Upper lobe of left lung (tissue), 6 donors: ENCODE results near the gene PWWP2A. TPM values are rescaled to one million over a fixed set of nuclear protein-coding genes. Genes with fewer than 3 reads are reported as not detected.

Experiments
- ATAC-seq, 2 donors: fragments of 200-7000 bp; cut with Tn5 transposase; one replicate each; pipeline ENCODE4 v1.9.1; 2022; ENCODE audit warnings: mild to moderate bottlenecking in 2 of 2, moderate library complexity in 2 of 2; ENCODE audit not compliant: low FRiP score in 2 of 2
- DNase-seq, 2 donors: peaks; one replicate each; pipeline ENCODE4 v3.0.0-alpha.2; 2019 to 2020
- H3K27ac ChIP-seq, 4 donors: fragments of 200-600 bp; sonication (generic); one replicate each; pipeline ENCODE4 v1.5.1; 2016 to 2019
- H3K27me3 ChIP-seq, 4 donors: fragments of 200-600 bp; sonication (generic); one replicate each; pipeline ENCODE4 v1.5.1; 2017 to 2019
- H3K36me3 ChIP-seq, 4 donors: fragments of 200-600 bp; sonication (generic); one replicate each; pipeline ENCODE4 v1.5.1; 2016 to 2019
- H3K4me1 ChIP-seq, 4 donors: fragments of 200-600 bp; sonication (generic); one replicate each; pipeline ENCODE4 v1.5.1; 2018 to 2019
- H3K4me3 ChIP-seq, 4 donors: fragments of 200-600 bp; sonication (generic); one replicate each; pipeline ENCODE4 v1.5.1; 2017 to 2019; ENCODE audit warnings: mild to moderate bottlenecking in 2 of 4, moderate library complexity in 1 of 4
- H3K9me3 ChIP-seq, 4 donors: fragments of 200-600 bp; sonication (generic); one replicate each; pipeline ENCODE4 v1.5.1; 2018 to 2019
- EP300 ChIP-seq, 4 donors: sonication (generic); formaldehyde crosslinking; IDR thresholded peaks; one replicate each; pipeline ENCODE4 v1.5.1; 2017; ENCODE audit warnings: antibody characterized with exemption in 4 of 4, control low read depth in 2 of 4
- POLR2A ChIP-seq, 4 donors: fragments of 450-650 bp; IDR thresholded peaks; one replicate each; pipeline ENCODE4 v1.5.1; 2016 to 2017; ENCODE audit warnings: antibody characterized with exemption in 4 of 4, mild to moderate bottlenecking in 2 of 4
- POLR2AphosphoS5 ChIP-seq, 2 donors: sonication (generic); formaldehyde crosslinking; IDR thresholded peaks; one replicate each; pipeline ENCODE4 v1.5.1; 2017; ENCODE audit warnings: antibody characterized with exemption in 2 of 2
- WGBS, 2 donors: methylation state at CpG; one replicate each; pipeline ENCODE4 v1.1.5; 2017 to 2018; 5-methylcytosine and 5-hydroxymethylcytosine counted together
- total RNA-seq, 6 donors: library from RNA; depleted of rRNA in 4 of 6; stranded (reverse); fragments of >200 nt in 4 of 6; gene quantifications; one replicate each; pipeline versions ENCODE4 v1.1.0 to v1.2.1, GENCODE V29; 2016 to 2021
- TF ChIP-seq, protein P1 (sequence below), 6 experiments: fragments of 450-650 bp in 4 of 6; fragments of 200-600 bp in 2 of 6; sonication (generic) in 2 of 6; IDR thresholded peaks; one replicate each; pipeline ENCODE4 v1.5.1; 2016 to 2019; ENCODE audit warnings: antibody characterized with exemption in 6 of 6
- donor health status: DM: no; HTN: no; CAD: no; lungs with moderate emphysema.
- donor health status: DM: no; HTN: yes; CAD: no; lungs with severe emphysema.

Gene PWWP2A
- total RNA-seq, 6 donors from 2014 or later = 19.6 to 46.1 (median 33.8) TPM

DNA sequence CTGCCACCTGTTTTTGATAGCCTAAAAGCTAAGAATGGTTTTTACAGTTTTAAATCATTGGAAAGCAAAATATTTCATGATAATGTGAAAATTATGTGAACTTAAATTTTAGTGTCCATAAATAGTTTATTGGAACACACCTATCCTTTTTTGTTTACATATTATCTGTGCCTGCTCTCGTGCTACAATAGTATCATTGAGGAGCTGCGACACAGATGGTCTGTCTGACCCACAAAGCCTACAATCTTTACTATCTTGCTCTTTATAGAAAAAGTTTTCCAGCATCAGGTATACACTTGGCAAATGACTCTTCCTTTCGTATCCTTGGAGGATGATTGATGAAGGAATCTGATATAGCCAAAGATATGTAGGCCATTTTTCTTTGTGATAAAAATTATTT, 70.2 kb downstream of the PWWP2A start:
- Histone ChIP-seq H3K9me3 (no peaks in the 10 kb centered on the region), H3K27me3 (no peaks in the 10 kb centered on the region), H3K4me3 (no peak overlapping the region), H3K36me3 (peaks cover 24 to 67% (median 35%) of the 10 kb centered on the region in 4 donors), H3K27ac (no peak overlapping the region), H3K4me1 (peaks cover 0 to 10% (median 0%) of the 10 kb centered on the region in 4 donors)
- DNase-seq = no peak
- WGBS, 2 donors = 75 to 99% methylated on average over 3 of the region's 3 CpGs
- TF ChIP-seq POLR2AphosphoS5 (IDR thresholded peaks at IDR 0.05) = no peak
- TF ChIP-seq, protein P1, sequence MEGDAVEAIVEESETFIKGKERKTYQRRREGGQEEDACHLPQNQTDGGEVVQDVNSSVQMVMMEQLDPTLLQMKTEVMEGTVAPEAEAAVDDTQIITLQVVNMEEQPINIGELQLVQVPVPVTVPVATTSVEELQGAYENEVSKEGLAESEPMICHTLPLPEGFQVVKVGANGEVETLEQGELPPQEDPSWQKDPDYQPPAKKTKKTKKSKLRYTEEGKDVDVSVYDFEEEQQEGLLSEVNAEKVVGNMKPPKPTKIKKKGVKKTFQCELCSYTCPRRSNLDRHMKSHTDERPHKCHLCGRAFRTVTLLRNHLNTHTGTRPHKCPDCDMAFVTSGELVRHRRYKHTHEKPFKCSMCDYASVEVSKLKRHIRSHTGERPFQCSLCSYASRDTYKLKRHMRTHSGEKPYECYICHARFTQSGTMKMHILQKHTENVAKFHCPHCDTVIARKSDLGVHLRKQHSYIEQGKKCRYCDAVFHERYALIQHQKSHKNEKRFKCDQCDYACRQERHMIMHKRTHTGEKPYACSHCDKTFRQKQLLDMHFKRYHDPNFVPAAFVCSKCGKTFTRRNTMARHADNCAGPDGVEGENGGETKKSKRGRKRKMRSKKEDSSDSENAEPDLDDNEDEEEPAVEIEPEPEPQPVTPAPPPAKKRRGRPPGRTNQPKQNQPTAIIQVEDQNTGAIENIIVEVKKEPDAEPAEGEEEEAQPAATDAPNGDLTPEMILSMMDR (IDR thresholded peaks at IDR 0.05) = no peak
- no peak for TF ChIP-seq EP300 (IDR thresholded peaks at IDR 0.05)
- TF ChIP-seq POLR2A (IDR thresholded peaks at IDR 0.05) = no peak
- ATAC-seq = no peak

DNA sequence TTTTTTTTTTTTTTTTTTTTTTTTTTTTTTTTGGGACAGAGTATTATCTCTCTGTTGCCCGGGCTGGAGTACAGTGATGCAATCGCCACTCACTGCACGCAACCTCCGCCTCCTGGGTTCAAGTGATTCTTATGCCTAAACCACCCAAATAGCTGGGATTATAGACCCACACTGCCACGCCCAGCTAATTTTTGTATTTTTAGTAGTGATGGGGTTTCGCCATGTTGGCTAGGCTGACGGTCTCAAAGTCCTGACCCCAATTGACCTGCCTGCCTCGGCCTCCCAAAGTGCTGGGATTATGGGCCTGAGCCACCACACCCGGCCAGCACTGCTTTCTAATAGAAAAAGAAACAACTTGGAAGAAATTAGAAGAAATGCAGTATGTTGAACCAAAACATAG, 71.1 kb downstream of the PWWP2A start:
- TF ChIP-seq EP300 (IDR thresholded peaks at IDR 0.05) = no peak
- peaks cover 23 to 66% (median 31%) of the 10 kb centered on the region in 4 donors for H3K36me3 ChIP-seq
- no peak overlapping the region for H3K27ac ChIP-seq
- WGBS, 2 donors = 67 to 70% methylated on average over 9 of the region's 9 CpGs
- H3K4me3 ChIP-seq = no peak overlapping the region
- DNase-seq (peak in 1 of 2 donors; percentile 56), ATAC-seq (peak in 1 of 2 donors; percentile 88)
- H3K9me3 ChIP-seq = no peaks in the 10 kb centered on the region
- no peaks in the 10 kb centered on the region for H3K27me3 ChIP-seq
- peaks cover 0 to 10% (median 0%) of the 10 kb centered on the region in 4 donors for H3K4me1 ChIP-seq

DNA sequence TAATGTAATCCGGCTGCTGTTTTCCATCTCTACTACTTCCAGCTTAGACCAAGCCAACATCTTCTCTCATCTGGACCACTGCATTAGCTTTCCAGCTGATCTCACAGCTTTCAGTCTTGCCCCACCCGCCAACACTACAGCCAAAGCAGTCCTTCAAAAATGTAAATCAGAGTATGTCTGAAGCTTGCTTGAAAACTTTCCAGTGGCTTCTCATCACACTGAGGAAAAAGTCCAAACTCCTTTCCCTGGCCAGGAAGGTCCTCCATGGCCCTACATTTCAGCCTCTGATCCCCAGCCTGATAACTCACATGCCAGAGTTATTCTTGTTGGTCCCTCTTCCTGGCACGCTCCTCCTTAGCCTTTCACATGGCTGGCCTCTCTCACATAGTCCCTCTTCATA, 71.8 kb downstream of the PWWP2A start:
- DNase-seq = no peak
- peak in 1 of 2 donors; percentile 80 for ATAC-seq
- no peaks in the 10 kb centered on the region for H3K9me3 ChIP-seq
- no peak overlapping the region for H3K27ac ChIP-seq
- no peak overlapping the region for H3K4me3 ChIP-seq
- TF ChIP-seq, protein P1 (IDR thresholded peaks at IDR 0.05) = no peak
- no peak for TF ChIP-seq EP300 (IDR thresholded peaks at IDR 0.05)
- no peak for TF ChIP-seq POLR2AphosphoS5 (IDR thresholded peaks at IDR 0.05)
- no peak for TF ChIP-seq POLR2A (IDR thresholded peaks at IDR 0.05)
- H3K27me3 ChIP-seq = no peaks in the 10 kb centered on the region
- H3K36me3 ChIP-seq = peaks cover 23 to 64% (median 29%) of the 10 kb centered on the region in 4 donors
- peaks cover 0 to 10% (median 0%) of the 10 kb centered on the region in 4 donors for H3K4me1 ChIP-seq
- 93 to 98% methylated on average over 3 of the region's 3 CpGs for WGBS, 2 donors

DNA sequence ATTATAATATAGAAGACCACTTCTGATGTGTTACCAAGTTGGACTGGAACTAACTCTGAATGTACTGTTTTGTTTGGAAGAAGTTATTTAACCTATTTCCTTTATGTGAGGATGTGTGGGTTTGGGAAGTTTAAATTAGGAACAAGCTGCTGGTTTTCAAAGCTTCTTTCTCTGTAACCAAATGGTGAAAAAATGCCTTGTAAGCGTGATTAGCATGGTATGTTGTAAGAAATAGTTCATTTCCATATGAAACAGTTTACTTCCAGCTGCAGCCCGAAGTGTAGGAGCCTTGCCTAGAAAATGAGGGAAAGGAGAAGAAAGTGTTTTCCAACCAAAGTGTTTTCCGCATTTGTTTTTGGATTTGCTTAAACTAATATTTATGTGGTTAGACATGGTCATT, 74.3 kb downstream of the PWWP2A start:
- H3K27me3 ChIP-seq = no peaks in the 10 kb centered on the region
- WGBS, 2 donors = 71 to 79% methylated on average over 3 of the region's 3 CpGs
- H3K4me1 ChIP-seq = peaks cover 0 to 10% (median 0%) of the 10 kb centered on the region in 4 donors
- no peak overlapping the region for H3K4me3 ChIP-seq
- ATAC-seq (no peak), DNase-seq (no peak)
- peaks cover 6 to 63% (median 12%) of the 10 kb centered on the region in 4 donors for H3K36me3 ChIP-seq
- no peak overlapping the region for H3K27ac ChIP-seq
- H3K9me3 ChIP-seq = no peaks in the 10 kb centered on the region
- TF ChIP-seq, protein P1 (IDR thresholded peaks at IDR 0.05) = no peak
- TF ChIP-seq POLR2A (IDR thresholded peaks at IDR 0.05) = no peak
- no peak for TF ChIP-seq EP300 (IDR thresholded peaks at IDR 0.05)
- TF ChIP-seq POLR2AphosphoS5 (IDR thresholded peaks at IDR 0.05) = no peak

DNA sequence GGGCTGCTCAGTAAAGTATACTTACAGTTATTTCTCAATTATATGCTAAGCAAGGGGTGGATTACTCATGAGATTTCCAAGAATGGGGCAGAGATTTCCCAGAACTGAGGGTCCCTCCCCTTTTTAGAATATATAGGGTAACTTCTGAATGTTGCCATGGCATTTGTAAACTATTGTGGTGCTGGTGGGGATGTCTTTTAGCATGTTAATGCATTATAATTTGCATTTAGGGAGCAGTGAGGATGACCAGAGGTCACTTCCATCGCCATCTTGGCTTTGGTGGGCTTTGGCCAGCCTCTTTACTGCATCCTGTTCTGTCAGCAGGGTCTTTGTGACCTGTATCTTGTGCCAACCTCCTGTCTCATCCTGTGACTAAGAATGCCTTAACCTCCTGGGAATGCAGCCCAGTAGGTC, 74.9 kb downstream of the PWWP2A start:
- Histone ChIP-seq H3K27ac (no peak overlapping the region), H3K36me3 (peaks cover 2 to 61% (median 8%) of the 10 kb centered on the region in 4 donors), H3K9me3 (no peaks in the 10 kb centered on the region), H3K4me3 (no peak overlapping the region), H3K4me1 (peaks cover 0 to 10% (median 0%) of the 10 kb centered on the region in 4 donors), H3K27me3 (no peaks in the 10 kb centered on the region)
- WGBS, 2 donors = 79 to 88% methylated on average over 1 of the region's 1 CpG
- ATAC-seq (no peak), DNase-seq (no peak)
- TF ChIP-seq POLR2AphosphoS5 (IDR thresholded peaks at IDR 0.05) (no peak), EP300 (IDR thresholded peaks at IDR 0.05) (no peak), POLR2A (IDR thresholded peaks at IDR 0.05) (no peak)
- TF ChIP-seq, protein P1 (IDR thresholded peaks at IDR 0.05) = no peak
